Muscle layer of duodenum (tissue), 2 donors: Measurements from ENCODE around the gene FTL.

Source experiments
- H3K27ac ChIP-seq: one replicate; pipeline ENCODE4 v1.7.0; 2013; ENCODE audit warnings: mild to moderate bottlenecking, low read length
- H3K27me3 ChIP-seq: one replicate; pipeline ENCODE4 v1.7.0; 2013; ENCODE audit warnings: low read depth, mild to moderate bottlenecking, control low read depth, low read length
- H3K36me3 ChIP-seq, 2 donors: one replicate each; pipeline ENCODE4 v1.7.0; 2013; ENCODE audit warnings: low read length in 2 of 2, control low read depth in 1 of 2, mild to moderate bottlenecking in 1 of 2; ENCODE audit not compliant: insufficient read depth in 2 of 2, control insufficient read depth in 1 of 2
- H3K4me1 ChIP-seq, 2 donors: one replicate each; pipeline ENCODE4 v1.7.0; 2013; ENCODE audit warnings: low read length in 2 of 2, mild to moderate bottlenecking in 2 of 2, control low read depth in 1 of 2, moderate library complexity in 1 of 2; ENCODE audit not compliant: insufficient read depth in 2 of 2, control insufficient read depth in 1 of 2
- H3K4me3 ChIP-seq, 2 donors: one replicate each; pipeline ENCODE4 v1.7.0; 2013; ENCODE audit warnings: low read length in 2 of 2, low read depth in 1 of 2, mild to moderate bottlenecking in 1 of 2
- H3K9me3 ChIP-seq, 2 donors: one replicate each; pipeline ENCODE4 v1.7.0; 2013; ENCODE audit warnings: low read length in 2 of 2, control low read depth in 1 of 2, mild to moderate bottlenecking in 1 of 2; ENCODE audit not compliant: control insufficient read depth in 1 of 2
- donor health status: healthy.

The FTL gene

DNA sequence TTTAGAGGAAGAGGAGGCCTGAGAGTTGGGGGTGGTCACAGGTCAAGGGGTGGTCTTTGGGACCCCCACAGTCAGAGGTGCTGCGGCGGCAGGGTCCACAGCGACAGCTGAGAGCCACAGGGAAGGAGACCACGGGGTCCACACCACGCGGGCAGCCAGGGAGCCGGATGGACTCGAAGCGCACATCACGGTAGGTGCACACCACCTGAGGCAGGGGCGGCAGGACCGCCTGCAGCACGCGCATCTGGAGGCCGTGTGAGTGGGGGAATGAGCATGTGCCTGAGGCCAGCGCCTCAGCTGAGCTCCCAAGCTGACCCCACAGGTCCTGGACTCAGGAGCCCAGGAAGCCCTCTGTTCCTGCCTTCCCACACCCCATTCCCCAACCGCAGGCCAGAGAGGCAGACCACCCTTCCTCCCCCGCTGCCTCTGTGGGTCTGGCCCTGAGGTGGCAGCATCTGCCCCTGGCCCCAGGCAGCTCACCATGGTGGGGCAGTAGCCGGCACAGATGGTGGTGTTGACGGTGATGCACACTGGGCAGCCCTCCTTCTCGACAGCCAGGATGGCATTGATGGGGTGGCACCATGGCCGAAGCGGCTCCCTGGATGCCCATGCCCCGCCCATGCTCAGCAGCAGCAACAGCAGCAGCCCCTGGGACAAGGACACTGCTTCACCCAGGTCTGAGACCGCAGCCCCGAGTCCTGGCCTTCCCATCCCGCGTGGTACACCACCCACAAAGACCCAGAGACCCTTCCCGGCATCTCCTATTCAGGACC, 51.1 kb downstream of the FTL start:
- H3K4me3 ChIP-seq, result no peak overlapping the region
- H3K27me3 ChIP-seq, result peaks cover 8% of the 10 kb centered on the region
- no peaks in the 10 kb centered on the region for H3K9me3 ChIP-seq
- H3K27ac ChIP-seq, result no peak overlapping the region
- peaks cover 0 to 22% of the 10 kb centered on the region in 2 donors for H3K4me1 ChIP-seq
- peaks cover 13 to 42% of the 10 kb centered on the region in 2 donors for H3K36me3 ChIP-seq
